SK-N-SH (cell line): ENCODE data around the gene MIGA2. TPM values are rescaled to one million over a fixed set of nuclear protein-coding genes. Genes with fewer than 3 reads are reported as not detected.

Experiments used
- CTCF ChIA-PET: fragments of 300-600, 350-600 bp; formaldehyde crosslinking; extraction: SDS; loops from one replicate; lab custom pipeline; 2021; lab: Yijun Ruan, JAX
- POLR2A ChIA-PET: fragments of 350-600 bp; sonication (Branson Sonifier 250); formaldehyde crosslinking; extraction: SDS; loops from one replicate; lab custom pipeline; 2020; ENCODE audit warnings: antibody characterized with exemption, inconsistent platforms; lab: Yijun Ruan, JAX
- DNase-seq: peaks from one replicate; pipeline ENCODE4 v3.0.0; 2012
- H2AFZ ChIP-seq: fragments of 200-600 bp; sonication (generic); 2 replicates; pipeline ENCODE4 v1.8.1; 2016; ENCODE audit warnings: antibody characterized with exemption, mild to moderate bottlenecking, low read depth
- H3F3A ChIP-seq: fragments of 200-600 bp; sonication (generic); replicated peaks from 2 replicates; pipeline ENCODE3; 2016; ENCODE audit warnings: antibody characterized with exemption, mild to moderate bottlenecking; ENCODE audit not compliant: insufficient read depth
- H3K27ac ChIP-seq, 2 experiments: fragments of 200-500 bp in 1 of 2; fragments of 200-600 bp in 1 of 2; sonication (Bioruptor generic) in 1 of 2; sonication (generic), shearing (Covaris generic) in 1 of 2; 2 replicates each; pipeline versions ENCODE4 v1.5.1 to v1.6.1; 2014 to 2016; ENCODE audit warnings: low read depth in 2 of 2, inconsistent platforms in 1 of 2, low read length in 1 of 2, mild to moderate bottlenecking in 1 of 2, mixed read lengths in 1 of 2
- H3K27me3 ChIP-seq: fragments of 200-600 bp; sonication (generic), shearing (Covaris generic); 2 replicates; pipeline ENCODE4 v1.6.1; 2016; ENCODE audit warnings: mixed run types; ENCODE audit not compliant: insufficient read depth
- H3K36me3 ChIP-seq, 2 experiments: fragments of 200-500 bp in 1 of 2; fragments of 200-600 bp in 1 of 2; sonication (Bioruptor generic) in 1 of 2; sonication (generic) in 1 of 2; replicated peaks in 1 of 2; 2 replicates each; pipeline versions ENCODE3 to v1.5.1; 2014 to 2016; ENCODE audit warnings: low read length in 1 of 2, mild to moderate bottlenecking in 1 of 2; ENCODE audit not compliant: insufficient read depth in 2 of 2, control insufficient read depth in 1 of 2
- H3K4me1 ChIP-seq, 2 experiments: fragments of 200-500 bp in 1 of 2; fragments of 200-600 bp in 1 of 2; sonication (Bioruptor generic) in 1 of 2; sonication (generic), shearing (Covaris generic) in 1 of 2; 2 replicates each; pipeline versions ENCODE4 v1.5.1 to v1.6.1; 2014 to 2016; ENCODE audit warnings: low read depth in 1 of 2, low read length in 1 of 2, mixed run types in 1 of 2; ENCODE audit not compliant: insufficient read depth in 2 of 2, control insufficient read depth in 1 of 2
- H3K4me2 ChIP-seq: fragments of 200-600 bp; sonication (generic), shearing (Covaris generic); 2 replicates; pipeline ENCODE4 v1.6.1; 2017; ENCODE audit warnings: mixed run types
- H3K4me3 ChIP-seq, 2 experiments: fragments of 200-500 bp in 1 of 2; fragments of 200-600 bp in 1 of 2; sonication (Bioruptor generic) in 1 of 2; sonication (generic), shearing (Covaris generic) in 1 of 2; 2 replicates each; pipeline versions ENCODE4 v1.5.1 to v1.8.1; 2014 to 2016; ENCODE audit warnings: low read depth in 2 of 2, inconsistent platforms in 1 of 2, low read length in 1 of 2, mild to moderate bottlenecking in 1 of 2, mixed read lengths in 1 of 2, moderate library complexity in 1 of 2
- H3K79me2 ChIP-seq: fragments of 200-600 bp; sonication (generic); 2 replicates; pipeline ENCODE4 v1.8.1; 2017; ENCODE audit warnings: mild to moderate bottlenecking; ENCODE audit not compliant: insufficient read depth
- H3K9ac ChIP-seq: fragments of 200-600 bp; sonication (generic); 2 replicates; pipeline ENCODE4 v1.6.1; 2017; ENCODE audit warnings: mixed run types
- H3K9me2 ChIP-seq: fragments of 200-600 bp; sonication (generic); 2 replicates; pipeline ENCODE4 v1.6.1; 2017; ENCODE audit warnings: mixed run types
- H3K9me3 ChIP-seq: fragments of 200-600 bp; sonication (generic); 2 replicates; pipeline ENCODE4 v1.6.1; 2017; ENCODE audit warnings: mixed run types, mild to moderate bottlenecking, moderate library complexity
- H4K20me1 ChIP-seq: fragments of 200-600 bp; sonication (generic); 2 replicates; pipeline ENCODE4 v1.6.1; 2017; ENCODE audit warnings: mild to moderate bottlenecking, mixed run types; ENCODE audit not compliant: insufficient read depth
- CTCF ChIP-seq: fragments of 200-600 bp; sonication (generic); IDR thresholded peaks from 2 replicates; pipeline ENCODE4 v1.6.1; 2017; ENCODE audit warnings: antibody characterized with exemption, mild to moderate bottlenecking, moderate library complexity
- ELF1 ChIP-seq: IDR thresholded peaks from 2 replicates; pipeline ENCODE4 v1.4.0; 2012
- FOSL2 ChIP-seq: IDR thresholded peaks from 2 replicates; pipeline ENCODE4 v1.4.0; 2012; ENCODE audit warnings: low read depth, mild to moderate bottlenecking, moderate library complexity, borderline replicate concordance
- FOXJ3 ChIP-seq: sonication (generic); formaldehyde crosslinking; IDR thresholded peaks from 2 replicates; pipeline ENCODE4 v1.5.1; 2020; ENCODE audit warnings: mild to moderate bottlenecking, missing genetic modification reagents
- FOXM1 ChIP-seq: IDR thresholded peaks from 2 replicates; pipeline ENCODE4 v1.4.0; 2012; ENCODE audit warnings: low read depth, mild to moderate bottlenecking
- GATA2 ChIP-seq: sonication (generic); formaldehyde crosslinking; IDR thresholded peaks from 2 replicates; pipeline ENCODE4 v1.5.0; 2020; ENCODE audit warnings: mild to moderate bottlenecking, missing genetic modification reagents
- JUND ChIP-seq: IDR thresholded peaks from 2 replicates; pipeline ENCODE4 v1.4.0; 2012
- MAX ChIP-seq: IDR thresholded peaks from 2 replicates; pipeline ENCODE4 v1.4.0; 2012; ENCODE audit warnings: low read depth
- MEF2A ChIP-seq: IDR thresholded peaks from 2 replicates; pipeline ENCODE4 v1.4.0; 2012; ENCODE audit warnings: low read depth, borderline replicate concordance
- MXI1 ChIP-seq: IDR thresholded peaks from 2 replicates; pipeline ENCODE4 v1.6.1; 2012; ENCODE audit warnings: mild to moderate bottlenecking, low read depth, low read length, improper control_type of control experiment
- NFIC ChIP-seq: IDR thresholded peaks from 2 replicates; pipeline ENCODE4 v1.4.0; 2012; ENCODE audit warnings: borderline replicate concordance
- NRF1 ChIP-seq: IDR thresholded peaks from 2 replicates; pipeline ENCODE4 v1.6.1; 2012; ENCODE audit warnings: low read depth, mild to moderate bottlenecking, low read length
- RCOR1 ChIP-seq: fragments of 150-350 bp; IDR thresholded peaks from 2 replicates; pipeline ENCODE4 v1.6.1; 2017; ENCODE audit warnings: antibody characterized with exemption, low read length
- RFX5 ChIP-seq: IDR thresholded peaks from 2 replicates; pipeline ENCODE4 v1.6.1; 2012; ENCODE audit warnings: mild to moderate bottlenecking, improper control_type of control experiment, low read length
- SIN3A ChIP-seq: IDR thresholded peaks from 2 replicates; pipeline ENCODE4 v1.6.1; 2012; ENCODE audit warnings: low read depth, mild to moderate bottlenecking, low read length, moderate library complexity, borderline replicate concordance
- TAF1 ChIP-seq: IDR thresholded peaks from 2 replicates; pipeline ENCODE4 v1.6.1; 2012; ENCODE audit warnings: low read depth, mild to moderate bottlenecking, low read length, moderate library complexity, borderline replicate concordance
- TCF12 ChIP-seq: IDR thresholded peaks from 2 replicates; pipeline ENCODE4 v1.4.0; 2012
- TEAD4 ChIP-seq: IDR thresholded peaks from 2 replicates; pipeline ENCODE4 v1.4.0; 2012; ENCODE audit warnings: mild to moderate bottlenecking, borderline replicate concordance; ENCODE audit not compliant: insufficient read depth
- USF1 ChIP-seq: IDR thresholded peaks from 2 replicates; pipeline ENCODE4 v1.4.0; 2012; ENCODE audit warnings: low read depth, borderline replicate concordance
- USF2 ChIP-seq: fragments of 150-350 bp; IDR thresholded peaks from 2 replicates; pipeline ENCODE4 v1.6.1; 2017; ENCODE audit warnings: antibody characterized with exemption, low read length, low read depth, borderline replicate concordance
- YY1 ChIP-seq: IDR thresholded peaks from 2 replicates; pipeline ENCODE4 v1.4.0; 2012; ENCODE audit warnings: low read depth, mild to moderate bottlenecking
- ZBTB33 ChIP-seq: IDR thresholded peaks from 2 replicates; pipeline ENCODE4 v1.4.0; 2012; ENCODE audit warnings: low read depth, borderline replicate concordance
- WGBS: methylation state at CpG from one replicate; pipeline ENCODE4 v1.1.6; 2017; ENCODE audit warnings: low lambda C conversion rate; 5-methylcytosine and 5-hydroxymethylcytosine counted together
- polyA plus RNA-seq, 3 experiments: library from polyadenylated mRNA; depleted of rRNA; stranded (reverse); fragments of >200 nt; gene quantifications; 2 replicates each; pipeline ENCODE4 v1.2.3, GENCODE V29; 2012

Gene MIGA2
- polyA plus RNA-seq, 1 of the 3 experiments (the other 2 are of a cell fraction) = 21.2 TPM

- TF ChIP-seq JUND (no peak), NFIC (no peak), MXI1 (no peak), NRF1 (no peak), FOXM1 (no peak), MAX (no peak), RCOR1 (no peak), FOSL2 (no peak), MEF2A (no peak), TEAD4 (no peak), ELF1 (no peak), TAF1 (no peak), USF2 (no peak), CTCF (no peak), SIN3A (no peak)
- no peak overlapping the region for H2AFZ ChIP-seq
- H3K4me3 ChIP-seq = no peak overlapping the region
- peaks cover 0 to 28% of the 10 kb centered on the region in 2 experiments for H3K36me3 ChIP-seq
- WGBS = 99% methylated on average over 11 of the region's 21 CpGs
- no peaks in the 10 kb centered on the region for H3K9me2 ChIP-seq
- no peak for DNase-seq
- ChIA-PET CTCF (interaction anchor here (1.1 to 1.4 kb wide), 3 partner anchors 11 to 44 kb away, joined by 4 to 6 read pairs (median 4); no protein-coding TSS in a partner anchor), POLR2A (interaction anchor here (2.0 kb wide), 1 partner anchor 14 kb away, joined by 8 read pairs; the partner anchor contains the start of gene DOLPP1)
- no peak overlapping the region for H3K27ac ChIP-seq
- no peaks in the 10 kb centered on the region for H3K79me2 ChIP-seq
- H3K9me3 ChIP-seq = no peaks in the 10 kb centered on the region
- H4K20me1 ChIP-seq = no peaks in the 10 kb centered on the region
- H3K4me1 ChIP-seq = no peaks in the 10 kb centered on the region; a peak in 1 of 4 replicates
- no peaks in the 10 kb centered on the region for H3F3A ChIP-seq
- H3K27me3 ChIP-seq = no peaks in the 10 kb centered on the region
- H3K9ac ChIP-seq = no peak overlapping the region
- no peak overlapping the region for H3K4me2 ChIP-seq
Observed at GRCh38 chr9:129095170-129095667, 58.8 kb downstream of the MIGA2 start.

GRCh38 chr9:129095908-129096307 lies 59.5 kb downstream of the MIGA2 start:
- Histone ChIP-seq H3K27me3 (no peaks in the 10 kb centered on the region), H3K9me3 (no peaks in the 10 kb centered on the region), H2AFZ (no peak overlapping the region), H3K4me3 (no peak overlapping the region), H3K4me1 (no peaks in the 10 kb centered on the region; a peak in 1 of 4 replicates), H4K20me1 (no peaks in the 10 kb centered on the region), H3K9me2 (no peaks in the 10 kb centered on the region), H3K79me2 (no peaks in the 10 kb centered on the region), H3K27ac (no peak overlapping the region), H3K4me2 (no peak overlapping the region), H3F3A (no peaks in the 10 kb centered on the region), H3K36me3 (peaks cover 0 to 28% of the 10 kb centered on the region in 2 experiments), H3K9ac (no peak overlapping the region)
- 100% methylated on average over 4 of the region's 12 CpGs for WGBS
- no peak for DNase-seq
- ChIA-PET CTCF (interaction anchor here (1.1 to 1.4 kb wide), 2 partner anchors 10 to 43 kb away, joined by 4 read pairs; no protein-coding TSS in a partner anchor), POLR2A (interaction anchor here (2.0 kb wide), 1 partner anchor 15 kb away, joined by 8 read pairs; the partner anchor contains the start of gene DOLPP1)
- TF ChIP-seq YY1 = no peak
- no peak for TF ChIP-seq ZBTB33
- TF ChIP-seq TCF12 = no peak
- TF ChIP-seq USF1 = no peak
- TF ChIP-seq MAX = no peak
- TF ChIP-seq RCOR1 = no peak
- no peak for TF ChIP-seq RFX5
- no peak for TF ChIP-seq JUND
- TF ChIP-seq FOXJ3 (CRISPR knock-in tag) = no peak
- TF ChIP-seq GATA2 (CRISPR knock-in tag) = no peak
